H1 (cell line): ENCODE data around the gene CD38. TPM values are rescaled to one million over a fixed set of nuclear protein-coding genes. Genes with fewer than 3 reads are reported as not detected.

Experiments
- CTCF ChIA-PET: fragments of 300-600 bp; sonication (Branson Sonifier 250); formaldehyde crosslinking; loops from one replicate; lab custom pipeline; 2021; ENCODE audit not compliant: partially characterized antibody; lab: Charles Lee
- POLR2A ChIA-PET: fragments of 300-600 bp; sonication (Branson Sonifier 250); formaldehyde crosslinking; loops from one replicate; lab custom pipeline; 2021; ENCODE audit warnings: inconsistent platforms; ENCODE audit not compliant: partially characterized antibody; lab: Charles Lee
- DNase-seq, 2 experiments: peaks; one replicate each; pipeline versions ENCODE4 v3.0.0 to v3.0.0-alpha.2; 2010 to 2022; ENCODE audit warnings: low spot score in 2 of 2, low read depth in 1 of 2, mixed read lengths in 1 of 2
- FAIRE-seq: peaks from 2 replicates; lab custom pipeline; 2011; peaks lifted over from hg19 to GRCh38; lab: Jason Lieb, UNC
- H2AFZ ChIP-seq: 2 replicates; pipeline ENCODE4 v1.8.1; 2012; ENCODE audit warnings: low read length, inconsistent platforms
- H2AK5ac ChIP-seq: 2 replicates; pipeline ENCODE4 v1.6.1; 2013; ENCODE audit warnings: low read depth, low read length
- H2BK120ac ChIP-seq: replicated peaks from 2 replicates; pipeline ENCODE3; 2013; ENCODE audit warnings: low read depth, low read length, inconsistent platforms
- H2BK12ac ChIP-seq: 2 replicates; pipeline ENCODE4 v1.6.1; 2013; ENCODE audit warnings: low read depth, low read length
- H2BK15ac ChIP-seq: 2 replicates; pipeline ENCODE4 v1.6.1; 2013; ENCODE audit warnings: low read length
- H2BK20ac ChIP-seq: 2 replicates; pipeline ENCODE4 v1.6.1; 2013; ENCODE audit warnings: low read length
- H2BK5ac ChIP-seq: 2 replicates; pipeline ENCODE4 v1.6.1; 2013; ENCODE audit warnings: low read depth, low read length
- H3K14ac ChIP-seq: 2 replicates; pipeline ENCODE4 v1.6.1; 2013; ENCODE audit warnings: inconsistent platforms; ENCODE audit not compliant: insufficient read length
- H3K18ac ChIP-seq: 2 replicates; pipeline ENCODE4 v1.6.1; 2013; ENCODE audit warnings: low read length; ENCODE audit errors: extremely low read depth
- H3K23ac ChIP-seq: 2 replicates; pipeline ENCODE4 v1.6.1; 2013; ENCODE audit warnings: inconsistent platforms; ENCODE audit not compliant: insufficient read length
- H3K23me2 ChIP-seq: 2 replicates; pipeline ENCODE4 v1.6.1; 2013; ENCODE audit warnings: low read depth, low read length
- H3K27ac ChIP-seq: 2 replicates; pipeline ENCODE4 v1.6.1; 2011; ENCODE audit warnings: low read depth, low read length, inconsistent platforms
- H3K27me3 ChIP-seq, 4 experiments: replicated peaks in 1 of 4; 1 replicate in 1 of 4; 2 replicates in 3 of 4; pipeline versions ENCODE4 v1.6.1 to v1.8.1; 2011 to 2013; ENCODE audit warnings: low read length in 3 of 4, mild to moderate bottlenecking in 3 of 4, inconsistent platforms in 2 of 4, mixed read lengths in 2 of 4, moderate library complexity in 1 of 4; ENCODE audit not compliant: control insufficient read depth in 3 of 4, insufficient read depth in 3 of 4; ENCODE audit errors: extremely low read depth in 1 of 4
- H3K36me3 ChIP-seq, 4 experiments: 2 replicates each; pipeline versions ENCODE4 v1.6.1 to v1.8.1; 2011 to 2013; ENCODE audit warnings: mild to moderate bottlenecking in 4 of 4, low read length in 3 of 4, moderate library complexity in 2 of 4, control low read depth in 1 of 4, inconsistent platforms in 1 of 4; ENCODE audit not compliant: insufficient read depth in 4 of 4, control insufficient read depth in 2 of 4
- H3K4ac ChIP-seq: replicated peaks from 2 replicates; pipeline ENCODE3; 2013; ENCODE audit warnings: low read length, low read depth, mixed read lengths, inconsistent platforms; ENCODE audit not compliant: insufficient read length
- H3K4me1 ChIP-seq, 4 experiments: replicated peaks in 1 of 4; 1 replicate in 1 of 4; 2 replicates in 3 of 4; pipeline versions ENCODE4 v1.6.1 to v1.8.1; 2011 to 2013; ENCODE audit warnings: low read length in 3 of 4, inconsistent platforms in 2 of 4, mixed read lengths in 1 of 4; ENCODE audit not compliant: insufficient read depth in 4 of 4, control insufficient read depth in 3 of 4
- H3K4me2 ChIP-seq, 2 experiments: 2 replicates each; pipeline versions ENCODE4 v1.6.1 to v1.8.1; 2011 to 2013; ENCODE audit warnings: low read depth in 2 of 2, low read length in 2 of 2, control low read depth in 1 of 2, inconsistent platforms in 1 of 2, mild to moderate bottlenecking in 1 of 2; ENCODE audit not compliant: insufficient read depth in 1 of 2
- H3K4me3 ChIP-seq, 4 experiments: fragments of 200-600, 300-600 bp in 1 of 4; sonication (generic), shearing (Covaris generic), sonication (Bioruptor Twin) in 1 of 4; 2 replicates each; pipeline versions ENCODE4 v1.5.1 to v1.8.1; 2011 to 2016; ENCODE audit warnings: low read length in 4 of 4, low read depth in 3 of 4, control low read depth in 2 of 4, inconsistent platforms in 2 of 4, mild to moderate bottlenecking in 2 of 4, mixed read lengths in 1 of 4, moderate library complexity in 1 of 4; ENCODE audit not compliant: insufficient read depth in 2 of 4; ENCODE audit errors: extremely low read depth in 1 of 4
- H3K56ac ChIP-seq: replicated peaks from 2 replicates; pipeline ENCODE3; 2013; ENCODE audit warnings: low read depth, mild to moderate bottlenecking, mixed read lengths, low read length, inconsistent platforms; ENCODE audit not compliant: insufficient read length
- H3K79me1 ChIP-seq: 2 replicates; pipeline ENCODE4 v1.6.1; 2013; ENCODE audit warnings: low read depth, low read length, control low read depth
- H3K79me2 ChIP-seq, 2 experiments: 2 replicates each; pipeline versions ENCODE4 v1.6.1 to v1.8.1; 2012 to 2013; ENCODE audit warnings: low read length in 2 of 2, mild to moderate bottlenecking in 2 of 2, inconsistent platforms in 1 of 2; ENCODE audit not compliant: insufficient read depth in 2 of 2, control insufficient read depth in 1 of 2
- H3K9ac ChIP-seq, 4 experiments: replicated peaks in 1 of 4; 1 replicate in 1 of 4; 2 replicates in 3 of 4; pipeline versions ENCODE4 v1.6.1 to v1.8.1; 2011 to 2013; ENCODE audit warnings: low read depth in 3 of 4, low read length in 3 of 4, control low read depth in 2 of 4, mild to moderate bottlenecking in 2 of 4, moderate library complexity in 2 of 4, inconsistent platforms in 1 of 4; ENCODE audit errors: extremely low read depth in 1 of 4
- H3K9me3 ChIP-seq, 2 experiments: 2 replicates each; pipeline versions ENCODE4 v1.6.1 to v1.8.1; 2012 to 2013; ENCODE audit warnings: mild to moderate bottlenecking in 2 of 2, moderate library complexity in 2 of 2, control low read depth in 1 of 2, inconsistent platforms in 1 of 2, low read depth in 1 of 2, low read length in 1 of 2, mixed read lengths in 1 of 2; ENCODE audit not compliant: insufficient read depth in 2 of 2
- H4K20me1 ChIP-seq, 2 experiments: replicated peaks in 1 of 2; 2 replicates each; pipeline versions ENCODE3 to v1.8.1; 2011 to 2013; ENCODE audit warnings: inconsistent platforms in 2 of 2, low read length in 2 of 2, mild to moderate bottlenecking in 1 of 2; ENCODE audit not compliant: insufficient read depth in 2 of 2, control insufficient read depth in 1 of 2
- H4K5ac ChIP-seq: 2 replicates; pipeline ENCODE4 v1.6.1; 2013; ENCODE audit warnings: low read length, low read depth, mixed read lengths, inconsistent platforms; ENCODE audit not compliant: insufficient read length
- H4K8ac ChIP-seq: 2 replicates; pipeline ENCODE4 v1.8.0; 2013; ENCODE audit warnings: mild to moderate bottlenecking, moderate library complexity, low read length, inconsistent platforms; ENCODE audit not compliant: insufficient read depth; ENCODE audit errors: extremely low read depth
- H4K91ac ChIP-seq: replicated peaks from 2 replicates; pipeline ENCODE3; 2013; ENCODE audit warnings: low read length, mixed read lengths, inconsistent platforms; ENCODE audit not compliant: insufficient read length
- ATF3 ChIP-seq: IDR thresholded peaks from 2 replicates; pipeline ENCODE4 v1.6.1; 2011; ENCODE audit warnings: low read depth, mild to moderate bottlenecking, low read length; ENCODE audit not compliant: insufficient read depth
- BACH1 ChIP-seq: IDR thresholded peaks from 2 replicates; pipeline ENCODE4 v1.6.1; 2012; ENCODE audit warnings: low read length, improper control_type of control experiment
- BRCA1 ChIP-seq: IDR thresholded peaks from 2 replicates; pipeline ENCODE4 v1.6.1; 2012; ENCODE audit warnings: low read depth, low read length, improper control_type of control experiment
- CREB1 ChIP-seq: IDR thresholded peaks from 2 replicates; pipeline ENCODE4 v1.6.1; 2012; ENCODE audit warnings: inconsistent platforms
- E2F6 ChIP-seq: IDR thresholded peaks from 2 replicates; pipeline ENCODE4 v1.6.1; 2012; ENCODE audit warnings: inconsistent platforms
- GTF2F1 ChIP-seq: IDR thresholded peaks from 2 replicates; pipeline ENCODE4 v1.6.1; 2012; ENCODE audit warnings: low read depth, low read length, improper control_type of control experiment, borderline replicate concordance
- JUND ChIP-seq: IDR thresholded peaks from 2 replicates; pipeline ENCODE4 v1.6.1; 2011; ENCODE audit warnings: mild to moderate bottlenecking, improper control_type of control experiment, low read length
- MAFK ChIP-seq: IDR thresholded peaks from 2 replicates; pipeline ENCODE4 v1.6.1; 2012; ENCODE audit warnings: low read depth, mild to moderate bottlenecking, improper control_type of control experiment, low read length
- PHF8 ChIP-seq: fragments of 200-600 bp; sonication (generic); conservative IDR thresholded peaks from 2 replicates; pipeline ENCODE4 v1.7.1; 2012; ENCODE audit warnings: low read depth, mild to moderate bottlenecking, inconsistent platforms, low read length, moderate library complexity
- POU5F1 ChIP-seq: IDR thresholded peaks from 2 replicates; pipeline ENCODE4 v1.6.1; 2011; ENCODE audit warnings: low read depth, mild to moderate bottlenecking, low read length, moderate library complexity
- SP4 ChIP-seq: IDR thresholded peaks from 2 replicates; pipeline ENCODE4 v1.6.1; 2012; ENCODE audit warnings: low read length, inconsistent platforms
- TCF12 ChIP-seq: IDR thresholded peaks from 2 replicates; pipeline ENCODE4 v1.6.1; 2011; ENCODE audit warnings: low read depth, mild to moderate bottlenecking, low read length
- TEAD4 ChIP-seq: IDR thresholded peaks from 2 replicates; pipeline ENCODE4 v1.6.1; 2012; ENCODE audit warnings: low read depth, low read length, inconsistent platforms, mixed read lengths
- ZNF274 ChIP-seq: IDR thresholded peaks from 2 replicates; pipeline ENCODE4 v1.7.0; 2012; ENCODE audit warnings: low read length, borderline replicate concordance; ENCODE audit errors: extremely low read depth
- WGBS, 2 experiments: shearing (Covaris generic) in 1 of 2; methylation state at CpG; one replicate each; pipeline versions ENCODE4 v1.1.6 to v1.1.7; 2013 to 2015; ENCODE audit warnings: low lambda C conversion rate in 2 of 2, mixed read lengths in 2 of 2, inconsistent platforms in 1 of 2, low coverage in 1 of 2, missing lambda C conversion rate in 1 of 2; ENCODE audit not compliant: insufficient replicate concordance in 2 of 2, insufficient coverage in 1 of 2, insufficient read length in 1 of 2; ENCODE audit errors: extremely low coverage in 1 of 2, missing lambda C conversion rate in 1 of 2; 5-methylcytosine and 5-hydroxymethylcytosine counted together
- polyA plus RNA-seq, 7 experiments: library from polyadenylated mRNA; depleted of rRNA in 3 of 7; stranded (reverse) in 5 of 7; unstranded in 2 of 7; fragments of >200 nt in 5 of 7; fragments of 200-250 nt in 2 of 7; gene quantifications; 1 replicate in 5 of 7; 2 replicates in 1 of 7; 4 replicates in 1 of 7; pipeline versions ENCODE4 v1.2.1 to v1.2.3, GENCODE V29; 2011 to 2013; ENCODE audit warnings: missing spikeins in 2 of 7, mixed read lengths in 2 of 7
- total RNA-seq: library from RNA; stranded (reverse); fragmentation: NEBNext Ultra II Directional; extraction: Animal tissue kit (Norgen Biotek cat#: 25700); gene quantifications from 2 replicates; pipeline ENCODE4 v1.2.1, GENCODE V29; 2021

The CD38 gene
- total and polyA plus RNA-seq, 2 of the 8 experiments (the other 6 are each of a cell fraction or from before 2014, with no cell fraction given) = 0.14 to 0.24 TPM

GRCh38 chr4:15786743-15787142, 8.6 kb downstream of the CD38 start:
- Histone ChIP-seq H3K4me1 (peaks cover 0 to 2% (median 0%) of the 10 kb centered on the region in 4 experiments; a peak in 1 of 7 replicates), H3K9me3 (peaks cover 15 to 27% of the 10 kb centered on the region in 2 experiments; a peak in 3 of 4 replicates), H3K4me3 (no peak overlapping the region), H2AFZ (no peak overlapping the region), H3K27me3 (no peaks in the 10 kb centered on the region; a peak in 2 of 7 replicates), H3K23me2 (no peaks in the 10 kb centered on the region), H4K8ac (no peak overlapping the region), H3K56ac (no peak overlapping the region), H3K79me1 (no peaks in the 10 kb centered on the region), H3K4me2 (no peak overlapping the region), H3K79me2 (no peaks in the 10 kb centered on the region), H3K27ac (no peak overlapping the region), H4K5ac (no peak overlapping the region), H2BK120ac (no peak overlapping the region), H2BK12ac (no peak overlapping the region), H3K36me3 (peaks cover 0 to 3% (median 0%) of the 10 kb centered on the region in 4 experiments; a peak in 1 of 8 replicates), H2AK5ac (no peak overlapping the region), H2BK15ac (no peak overlapping the region), H3K23ac (no peak overlapping the region), H2BK20ac (no peak overlapping the region), H4K20me1 (peaks cover 0 to 1% of the 10 kb centered on the region in 2 experiments), H3K18ac (no peak overlapping the region), H3K14ac (no peak overlapping the region), H2BK5ac (no peak overlapping the region), H4K91ac (no peak overlapping the region), H3K4ac (no peak overlapping the region), H3K9ac (no peak overlapping the region)
- FAIRE-seq (no peak), DNase-seq (no peak)
- WGBS, 2 experiments = 86% methylated on average over 20 of the region's 26 CpGs; no CpG with 5 or more reads in 1 of the 2 experiments
- ChIA-PET CTCF (interaction anchor here (0.6 to 2.0 kb wide), 4 partner anchors 13 to 334 kb away, joined by 3 to 6 read pairs (median 3); no protein-coding TSS in a partner anchor), POLR2A (interaction anchor here (0.9 kb wide), 1 partner anchor 308 kb away, joined by 3 read pairs; no protein-coding TSS in a partner anchor)
- TF ChIP-seq JUND (no peak), TEAD4 (no peak), PHF8 (no peak), SP4 (no peak), POU5F1 (no peak), ZNF274 (no peak), MAFK (no peak), GTF2F1 (no peak), BACH1 (no peak), BRCA1 (no peak), CREB1 (no peak), ATF3 (no peak), TCF12 (no peak), E2F6 (no peak)
